ENCODE data around the gene CLMN.

Gene CLMN

DNA sequence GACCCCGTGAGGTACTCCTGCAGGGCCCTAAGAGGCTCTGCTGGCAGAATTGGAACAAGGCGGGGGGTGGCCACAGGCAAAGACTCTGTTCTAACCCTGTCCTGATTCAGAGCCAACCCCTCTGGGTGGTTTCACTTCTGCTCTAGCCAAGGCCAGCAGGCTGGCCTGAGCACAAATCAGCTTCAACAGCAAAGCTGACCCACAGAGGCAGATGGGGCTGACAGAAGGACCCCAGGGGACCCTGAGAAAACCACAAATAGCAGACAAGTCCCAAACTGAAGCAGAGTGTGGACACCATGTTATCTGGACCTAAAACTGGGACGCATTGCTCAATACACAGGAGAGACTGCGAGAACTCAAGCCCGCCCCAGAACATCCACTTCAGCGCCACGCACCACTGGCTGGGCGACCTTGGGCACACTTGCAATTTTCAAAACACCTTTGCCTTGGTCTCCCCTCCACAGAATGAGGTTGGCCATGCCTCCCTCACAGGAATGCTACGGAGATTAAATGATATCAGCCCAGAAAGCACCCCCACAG lies 85.9 kb downstream of the CLMN start:
- peaks cover 82% of the 10 kb centered on the region for H3K4me1 Mint-ChIP-seq
- H3K4me3 Mint-ChIP-seq = no peak overlapping the region
- no peaks in the 10 kb centered on the region for H3K9me3 Mint-ChIP-seq
- no peak for DNase-seq
- H3K27ac Mint-ChIP-seq = peak overlapping the region; percentile 78
- H3K36me3 Mint-ChIP-seq (ENCODE audit: low read depth) = no peaks in the 10 kb centered on the region
- no peak for TF ChIP-seq CTCF (IDR thresholded peaks at IDR 0.05)
- H3K27me3 Mint-ChIP-seq (ENCODE audit: low read depth, poor library complexity) = peaks cover 9% of the 10 kb centered on the region

- peaks cover 82% of the 10 kb centered on the region for H3K4me1 Mint-ChIP-seq
- peaks cover 9% of the 10 kb centered on the region for H3K27me3 Mint-ChIP-seq (ENCODE audit: low read depth, poor library complexity)
- H3K27ac Mint-ChIP-seq = no peak overlapping the region
- TF ChIP-seq CTCF (IDR thresholded peaks at IDR 0.05) = no peak
- no peak overlapping the region for H3K4me3 Mint-ChIP-seq
- no peaks in the 10 kb centered on the region for H3K9me3 Mint-ChIP-seq
- no peak for DNase-seq
- no peaks in the 10 kb centered on the region for H3K36me3 Mint-ChIP-seq (ENCODE audit: low read depth)
Measured at GRCh38 chr14:95232894-95233584, 86.7 kb downstream of the CLMN start.

GRCh38 chr14:95231966-95232633 lies 87.6 kb downstream of the CLMN start:
- Mint-ChIP-seq H3K4me3 (no peak overlapping the region), H3K36me3 (ENCODE audit: low read depth) (no peaks in the 10 kb centered on the region), H3K9me3 (no peaks in the 10 kb centered on the region), H3K27ac (no peak overlapping the region), H3K4me1 (peaks cover 82% of the 10 kb centered on the region), H3K27me3 (ENCODE audit: low read depth, poor library complexity) (peaks cover 9% of the 10 kb centered on the region)
- DNase-seq = no peak
- no peak for TF ChIP-seq CTCF (IDR thresholded peaks at IDR 0.05)

DNA sequence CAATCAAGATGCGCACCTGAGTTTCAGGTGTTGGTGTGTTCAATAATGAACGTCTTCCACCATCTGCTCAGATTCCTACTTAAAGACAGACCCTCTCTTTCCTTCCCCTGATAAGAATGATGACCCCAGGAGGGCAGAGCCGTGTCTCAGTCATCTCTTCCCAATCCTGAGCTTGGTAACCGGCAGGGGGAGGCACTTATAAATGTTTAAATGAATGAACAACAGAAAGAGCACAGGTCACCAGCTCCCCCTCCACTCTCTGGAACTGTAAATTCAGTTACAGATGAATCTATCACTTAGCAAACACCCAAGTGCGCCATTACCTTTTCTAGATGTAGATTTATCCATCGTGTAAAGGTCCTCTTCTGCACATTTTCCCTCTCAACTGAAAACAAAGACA lies 90.0 kb downstream of the CLMN start:
- TF ChIP-seq CTCF (IDR thresholded peaks at IDR 0.05) = no peak
- Mint-ChIP-seq H3K4me3 (no peak overlapping the region), H3K27me3 (ENCODE audit: low read depth, poor library complexity) (peaks cover 6% of the 10 kb centered on the region), H3K9me3 (no peaks in the 10 kb centered on the region), H3K4me1 (peaks cover 86% of the 10 kb centered on the region), H3K27ac (no peak overlapping the region), H3K36me3 (ENCODE audit: low read depth) (no peaks in the 10 kb centered on the region)
- DNase-seq = no peak

DNA sequence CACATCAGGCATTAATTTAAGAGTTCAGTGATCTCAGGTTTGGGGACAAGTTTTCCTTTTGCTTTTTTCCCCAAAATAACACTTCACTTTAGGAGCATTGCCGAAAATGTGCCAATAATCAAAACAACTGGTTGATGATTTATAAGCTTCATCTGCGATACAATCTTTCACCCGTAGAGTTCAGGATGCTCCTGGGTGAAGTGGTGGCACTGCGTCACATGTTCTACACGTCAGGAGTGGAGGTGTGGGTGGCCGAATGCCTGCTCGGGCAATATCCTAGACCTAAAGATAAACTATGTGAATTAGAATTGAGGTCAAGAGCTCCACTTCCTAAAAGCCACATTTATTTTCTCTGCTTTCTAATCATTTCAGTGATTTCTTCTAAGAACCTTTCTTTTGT lies 91.5 kb downstream of the CLMN start:
- no peak for TF ChIP-seq CTCF (IDR thresholded peaks at IDR 0.05)
- DNase-seq = no peak
- H3K36me3 Mint-ChIP-seq (ENCODE audit: low read depth) = no peaks in the 10 kb centered on the region
- peaks cover 6% of the 10 kb centered on the region for H3K27me3 Mint-ChIP-seq (ENCODE audit: low read depth, poor library complexity)
- H3K9me3 Mint-ChIP-seq = no peaks in the 10 kb centered on the region
- H3K4me1 Mint-ChIP-seq = peaks cover 78% of the 10 kb centered on the region
- no peak overlapping the region for H3K4me3 Mint-ChIP-seq
- no peak overlapping the region for H3K27ac Mint-ChIP-seq

Data from nephron progenitor cell (in vitro differentiated cells).